ENCODE data around the gene ANO1.

DNA sequence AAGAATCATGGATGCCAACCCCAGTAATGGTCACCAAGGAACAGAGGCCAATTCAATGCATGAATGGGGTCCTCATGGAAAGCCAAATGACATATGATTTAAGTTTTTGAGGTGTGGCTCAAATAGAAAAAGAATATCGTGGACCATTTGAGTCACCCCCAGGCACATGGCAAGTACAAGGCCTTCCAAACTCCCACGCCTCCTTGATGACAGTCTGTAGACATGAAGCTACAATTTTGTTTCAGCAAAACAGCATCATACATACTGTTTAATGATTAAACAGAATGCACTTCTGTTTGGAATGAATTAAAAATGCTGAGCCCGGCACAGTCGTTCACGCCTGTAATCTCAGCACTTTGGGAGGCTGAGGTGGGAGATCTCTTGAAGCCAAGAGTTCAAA is 132.4 kb downstream of the ANO1 start:
- TF ChIP-seq, protein P1, sequence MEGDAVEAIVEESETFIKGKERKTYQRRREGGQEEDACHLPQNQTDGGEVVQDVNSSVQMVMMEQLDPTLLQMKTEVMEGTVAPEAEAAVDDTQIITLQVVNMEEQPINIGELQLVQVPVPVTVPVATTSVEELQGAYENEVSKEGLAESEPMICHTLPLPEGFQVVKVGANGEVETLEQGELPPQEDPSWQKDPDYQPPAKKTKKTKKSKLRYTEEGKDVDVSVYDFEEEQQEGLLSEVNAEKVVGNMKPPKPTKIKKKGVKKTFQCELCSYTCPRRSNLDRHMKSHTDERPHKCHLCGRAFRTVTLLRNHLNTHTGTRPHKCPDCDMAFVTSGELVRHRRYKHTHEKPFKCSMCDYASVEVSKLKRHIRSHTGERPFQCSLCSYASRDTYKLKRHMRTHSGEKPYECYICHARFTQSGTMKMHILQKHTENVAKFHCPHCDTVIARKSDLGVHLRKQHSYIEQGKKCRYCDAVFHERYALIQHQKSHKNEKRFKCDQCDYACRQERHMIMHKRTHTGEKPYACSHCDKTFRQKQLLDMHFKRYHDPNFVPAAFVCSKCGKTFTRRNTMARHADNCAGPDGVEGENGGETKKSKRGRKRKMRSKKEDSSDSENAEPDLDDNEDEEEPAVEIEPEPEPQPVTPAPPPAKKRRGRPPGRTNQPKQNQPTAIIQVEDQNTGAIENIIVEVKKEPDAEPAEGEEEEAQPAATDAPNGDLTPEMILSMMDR (IDR thresholded peaks at IDR 0.05): no peak
- TF ChIP-seq POLR2A (IDR thresholded peaks at IDR 0.05): no peak
